Thoracic aorta endothelial cell (primary cell): ENCODE results near the gene EVI2A. TPM values are rescaled to one million over a fixed set of nuclear protein-coding genes. Genes with fewer than 3 reads are reported as not detected.

Experiments used
- total RNA-seq: library from RNA; depleted of rRNA; stranded (reverse); fragments of >200 nt; gene quantifications from 2 replicates; pipeline ENCODE4 v1.2.3, GENCODE V29; 2012

EVI2A gene, protein sequence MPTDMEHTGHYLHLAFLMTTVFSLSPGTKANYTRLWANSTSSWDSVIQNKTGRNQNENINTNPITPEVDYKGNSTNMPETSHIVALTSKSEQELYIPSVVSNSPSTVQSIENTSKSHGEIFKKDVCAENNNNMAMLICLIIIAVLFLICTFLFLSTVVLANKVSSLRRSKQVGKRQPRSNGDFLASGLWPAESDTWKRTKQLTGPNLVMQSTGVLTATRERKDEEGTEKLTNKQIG
- total RNA-seq: 0.80 and 1.3 TPM in 2 replicates

GRCh38 chr17:31321481-31321880 lies at the start of gene EVI2A:
Gene EVI2A (minus strand): TSS chr17:31321622. CDS start chr17:31319013, 2,609 bp downstream.

GRCh38 chr17:31313982-31314781 lies 7.2 kb downstream of the EVI2A start, which contains the start of gene EVI2B:
Gene EVI2B (minus strand): TSS chr17:31314054. CDS start chr17:31305609, 8,445 bp downstream.

GRCh38 chr17:31297090-31297489 lies 24.3 kb downstream of the EVI2A start, which contains the start of gene OMG:
Gene OMG (minus strand): TSS chr17:31297239. CDS start chr17:31296331, 908 bp downstream.

Other genes starting within 250 kb of the EVI2A start
- gene NF1, start 226.6 kb downstream of the EVI2A start, total RNA-seq: 53.9 and 54.5 TPM in 2 replicates
- gene OMG, start 24.4 kb downstream of the EVI2A start, total RNA-seq: 0.13 TPM in 1 of 2 replicates, not detected in the other
- 2.0 and 2.5 TPM in 2 replicates for gene EVI2B, start 7.6 kb downstream of the EVI2A start, total RNA-seq
- 0.13 and 0.29 TPM in 2 replicates for gene RAB11FIP4, start 70.1 kb upstream of the EVI2A start, total RNA-seq